Measurements from ENCODE around the gene SSRP1. TPM values are rescaled to one million over a fixed set of nuclear protein-coding genes. Genes with fewer than 3 reads are reported as not detected.

SSRP1 gene
- total and polyA plus RNA-seq, 12 donors: 22.6 to 73.2 (median 35.4) TPM

- 24 to 36% methylated on average over 8 of the region's 8 CpGs for WGBS, 2 donors
- Histone ChIP-seq H3K27me3 (no peaks in the 10 kb centered on the region), H3K9me3 (no peaks in the 10 kb centered on the region), H3K4me3 (no peak overlapping the region), H3K36me3 (peaks cover 0 to 87% (median 28%) of the 10 kb centered on the region in 9 donors), H3K27ac (peak overlapping the region in 5 of 10 donors; percentile 7 to 70 (median 17)), H3K4me1 (peaks cover 39 to 97% (median 77%) of the 10 kb centered on the region in 9 donors)
- intact Hi-C loops (cut with DNase I): no loop called here
- no peak for ATAC-seq
- TF ChIP-seq, protein P1, sequence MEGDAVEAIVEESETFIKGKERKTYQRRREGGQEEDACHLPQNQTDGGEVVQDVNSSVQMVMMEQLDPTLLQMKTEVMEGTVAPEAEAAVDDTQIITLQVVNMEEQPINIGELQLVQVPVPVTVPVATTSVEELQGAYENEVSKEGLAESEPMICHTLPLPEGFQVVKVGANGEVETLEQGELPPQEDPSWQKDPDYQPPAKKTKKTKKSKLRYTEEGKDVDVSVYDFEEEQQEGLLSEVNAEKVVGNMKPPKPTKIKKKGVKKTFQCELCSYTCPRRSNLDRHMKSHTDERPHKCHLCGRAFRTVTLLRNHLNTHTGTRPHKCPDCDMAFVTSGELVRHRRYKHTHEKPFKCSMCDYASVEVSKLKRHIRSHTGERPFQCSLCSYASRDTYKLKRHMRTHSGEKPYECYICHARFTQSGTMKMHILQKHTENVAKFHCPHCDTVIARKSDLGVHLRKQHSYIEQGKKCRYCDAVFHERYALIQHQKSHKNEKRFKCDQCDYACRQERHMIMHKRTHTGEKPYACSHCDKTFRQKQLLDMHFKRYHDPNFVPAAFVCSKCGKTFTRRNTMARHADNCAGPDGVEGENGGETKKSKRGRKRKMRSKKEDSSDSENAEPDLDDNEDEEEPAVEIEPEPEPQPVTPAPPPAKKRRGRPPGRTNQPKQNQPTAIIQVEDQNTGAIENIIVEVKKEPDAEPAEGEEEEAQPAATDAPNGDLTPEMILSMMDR (IDR thresholded peaks at IDR 0.05): no peak
- DNase-seq: no peak
Observed at GRCh38 chr11:57315491-57315890, 20.2 kb downstream of the SSRP1 start.

GRCh38 chr11:57314221-57314973, 21.3 kb downstream of the SSRP1 start:
- Histone ChIP-seq H3K4me1 (peaks cover 39 to 97% (median 81%) of the 10 kb centered on the region in 9 donors), H3K36me3 (peaks cover 0 to 87% (median 23%) of the 10 kb centered on the region in 9 donors), H3K27ac (peak overlapping the region in 1 of 10 donors; percentile 70), H3K9me3 (no peaks in the 10 kb centered on the region), H3K4me3 (no peak overlapping the region), H3K27me3 (no peaks in the 10 kb centered on the region)
- 87 to 89% methylated on average over 15 of the region's 15 CpGs for WGBS, 2 donors
- TF ChIP-seq, protein P1 (IDR thresholded peaks at IDR 0.05): no peak
- DNase-seq (no peak), ATAC-seq (no peak)
- intact Hi-C loops (cut with DNase I): no loop called here

GRCh38 chr11:57313788-57314135, 21.9 kb downstream of the SSRP1 start:
- Histone ChIP-seq H3K27me3 (no peaks in the 10 kb centered on the region), H3K36me3 (peaks cover 0 to 87% (median 23%) of the 10 kb centered on the region in 9 donors), H3K9me3 (no peaks in the 10 kb centered on the region), H3K27ac (peak overlapping the region in 3 of 10 donors; percentile 3 to 91 (median 25)), H3K4me3 (no peak overlapping the region), H3K4me1 (peaks cover 39 to 99% (median 86%) of the 10 kb centered on the region in 9 donors)
- DNase-seq (no peak), ATAC-seq (no peak)
- TF ChIP-seq, protein P1 (IDR thresholded peaks at IDR 0.05): no peak
- 71 to 78% methylated on average over 8 of the region's 8 CpGs for WGBS, 2 donors
- intact Hi-C loops (cut with DNase I): no loop called here

DNA sequence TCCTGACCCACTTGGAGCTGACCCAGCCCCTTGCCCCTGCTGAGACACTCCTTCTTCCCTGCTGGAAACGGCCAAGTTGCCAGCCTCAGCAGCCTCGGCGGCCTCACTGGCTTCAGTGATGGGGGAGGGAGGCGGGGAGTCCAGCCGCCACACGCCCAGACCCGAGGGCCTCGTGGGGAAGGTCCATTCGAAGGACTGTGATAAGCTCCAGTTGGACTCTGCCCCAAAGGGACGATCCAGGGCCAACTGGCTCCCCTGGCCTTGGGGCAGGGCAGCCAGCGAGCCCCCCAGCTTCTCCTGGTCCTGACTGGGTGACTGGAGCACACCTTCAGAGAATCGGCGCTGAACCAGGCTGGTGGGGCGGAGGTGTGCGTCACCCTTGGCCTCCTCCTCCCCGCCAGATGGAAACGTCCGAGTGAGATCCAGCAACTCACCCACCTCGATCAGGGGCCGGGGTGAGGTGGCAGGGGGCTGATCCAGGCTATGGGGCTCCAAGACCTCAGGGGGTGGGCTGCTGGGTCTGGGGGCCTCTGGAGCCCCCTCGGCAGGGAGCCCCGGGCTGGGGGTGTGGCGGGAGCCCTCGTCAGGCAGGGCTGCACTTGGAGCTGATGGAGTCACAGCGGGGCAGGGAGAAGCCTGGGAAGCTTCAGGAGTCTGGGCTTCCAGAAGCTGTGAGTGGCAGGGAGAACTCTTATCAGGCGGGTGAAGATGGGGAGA, 22.5 kb downstream of the SSRP1 start:
- TF ChIP-seq, protein P1 (IDR thresholded peaks at IDR 0.05): no peak
- no peak overlapping the region for H3K4me3 ChIP-seq
- H3K36me3 ChIP-seq: peaks cover 0 to 86% (median 23%) of the 10 kb centered on the region in 9 donors
- no peak for ATAC-seq
- H3K27me3 ChIP-seq: no peaks in the 10 kb centered on the region
- peak in 1 of 2 donors; percentile 42 for DNase-seq
- H3K27ac ChIP-seq: peak overlapping the region in 7 of 10 donors; percentile 4 to 91 (median 25)
- intact Hi-C loops (cut with DNase I): no loop called here
- peaks cover 36 to 99% (median 86%) of the 10 kb centered on the region in 9 donors for H3K4me1 ChIP-seq
- H3K9me3 ChIP-seq: no peaks in the 10 kb centered on the region
- 74 to 81% methylated on average over 26 of the region's 26 CpGs for whole genome bisulfite sequencing, 2 donors
